GM18526 (cell line): Measurements from ENCODE around the gene SLC16A14.

Source experiments
- POLR2A ChIP-seq: IDR thresholded peaks from 3 replicates; pipeline ENCODE4 v1.6.1; 2011; ENCODE audit not compliant: insufficient read length; ENCODE audit errors: extremely low read depth

Gene SLC16A14, protein sequence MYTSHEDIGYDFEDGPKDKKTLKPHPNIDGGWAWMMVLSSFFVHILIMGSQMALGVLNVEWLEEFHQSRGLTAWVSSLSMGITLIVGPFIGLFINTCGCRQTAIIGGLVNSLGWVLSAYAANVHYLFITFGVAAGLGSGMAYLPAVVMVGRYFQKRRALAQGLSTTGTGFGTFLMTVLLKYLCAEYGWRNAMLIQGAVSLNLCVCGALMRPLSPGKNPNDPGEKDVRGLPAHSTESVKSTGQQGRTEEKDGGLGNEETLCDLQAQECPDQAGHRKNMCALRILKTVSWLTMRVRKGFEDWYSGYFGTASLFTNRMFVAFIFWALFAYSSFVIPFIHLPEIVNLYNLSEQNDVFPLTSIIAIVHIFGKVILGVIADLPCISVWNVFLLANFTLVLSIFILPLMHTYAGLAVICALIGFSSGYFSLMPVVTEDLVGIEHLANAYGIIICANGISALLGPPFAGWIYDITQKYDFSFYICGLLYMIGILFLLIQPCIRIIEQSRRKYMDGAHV

DNA sequence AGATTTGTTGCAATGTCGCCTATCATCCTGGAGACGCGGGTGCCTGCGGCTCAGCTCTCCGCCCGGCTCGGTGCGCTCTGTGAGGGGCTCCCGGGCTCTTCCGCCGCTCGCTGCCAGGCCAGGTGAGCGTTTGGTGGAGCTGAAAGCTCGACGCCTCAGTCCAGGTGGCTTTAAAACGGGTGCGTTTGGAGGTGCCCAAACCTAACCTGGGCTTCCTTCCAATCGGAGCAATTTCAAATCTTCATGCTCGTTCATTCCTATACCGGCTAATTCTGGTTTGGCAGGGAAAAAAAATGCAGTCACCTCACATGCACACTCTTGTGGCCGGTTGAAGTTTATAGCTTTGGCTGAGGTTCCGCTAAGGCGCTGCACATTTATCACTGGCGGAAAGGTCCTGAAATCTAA is at the start of gene SLC16A14:
SLC16A14 (minus strand) TSS at position 274 of the 405 bp plus-strand sequence. CDS start 9,572 bp downstream, outside the sequence.
- no peak for TF ChIP-seq POLR2A

DNA sequence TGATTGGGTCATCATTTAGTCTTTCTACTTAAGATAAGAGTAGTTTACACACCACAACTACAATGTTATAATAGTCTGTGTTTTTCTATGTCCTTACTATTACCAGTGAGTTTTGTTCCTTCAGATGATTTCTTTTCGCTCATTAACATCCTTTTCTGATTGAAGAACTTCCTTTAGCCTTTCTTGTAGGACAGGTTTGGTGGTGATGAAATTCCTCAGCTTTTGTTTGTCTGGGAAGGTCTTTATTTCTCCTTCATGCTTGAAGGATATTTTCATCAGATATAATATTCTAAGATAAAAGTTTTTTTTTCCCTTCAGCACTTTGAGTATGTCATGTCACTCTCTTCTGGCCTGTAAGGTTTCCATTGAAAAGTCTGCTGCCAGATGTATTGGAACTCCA is 38.0 kb upstream of the SLC16A14 start:
- TF ChIP-seq POLR2A: no peak

DNA sequence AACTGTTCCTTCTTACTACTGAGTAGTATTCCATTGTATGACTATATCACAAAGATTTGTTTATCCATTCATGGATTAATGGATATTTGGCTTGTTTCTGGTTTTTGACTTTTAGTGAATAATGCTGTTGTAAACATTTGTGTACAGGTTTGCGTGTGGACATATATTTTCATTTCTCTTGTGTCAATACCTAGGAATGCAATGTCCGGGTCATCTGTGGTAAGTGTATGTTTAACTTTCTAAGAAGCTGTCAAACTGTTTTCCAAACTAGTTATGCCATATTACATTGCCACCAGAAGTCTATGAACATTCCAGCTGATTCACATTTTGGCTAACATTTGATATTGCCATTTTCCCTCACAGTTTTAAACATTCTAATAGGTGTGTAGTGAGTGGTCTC is 29.1 kb upstream of the SLC16A14 start:
- no peak for TF ChIP-seq POLR2A

DNA sequence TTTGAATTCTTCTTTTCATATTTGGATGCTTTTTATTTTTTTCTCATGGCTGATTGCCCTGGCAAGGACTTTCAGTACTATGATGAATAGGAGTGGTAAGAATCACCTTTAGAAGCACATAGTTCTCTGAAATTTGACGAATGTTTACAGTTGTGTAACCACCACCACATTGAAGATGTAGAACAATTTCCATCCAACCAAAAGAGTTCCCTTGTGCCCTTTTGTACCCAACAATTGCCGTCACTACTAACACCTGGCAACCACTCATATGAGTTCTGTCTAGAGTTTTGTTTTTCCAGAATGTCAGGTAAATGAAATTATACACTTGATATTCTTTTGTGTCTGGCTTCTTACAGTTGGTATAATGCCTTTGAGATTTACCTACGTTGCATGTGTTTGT is 28.7 kb upstream of the SLC16A14 start:
- TF ChIP-seq POLR2A: no peak

DNA sequence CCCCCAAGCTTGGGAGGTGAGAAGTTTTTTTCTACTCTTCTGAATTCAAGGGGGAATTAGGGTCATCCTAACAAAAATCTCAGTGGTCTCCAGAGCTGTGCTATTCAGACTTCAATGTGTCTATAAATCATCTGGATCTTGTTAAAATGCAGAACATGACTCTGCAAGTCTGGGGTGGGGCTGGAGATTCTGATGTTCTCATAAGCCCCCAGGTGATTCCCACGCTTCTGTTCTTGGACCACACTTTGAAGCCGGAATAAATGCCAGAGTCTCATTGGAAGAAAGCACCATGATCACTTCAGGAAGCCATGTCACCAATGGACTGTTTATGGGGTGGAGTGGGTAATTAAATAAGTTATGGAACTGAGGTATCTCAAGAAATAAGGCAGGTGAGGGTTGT is 22.2 kb upstream of the SLC16A14 start:
- no peak for TF ChIP-seq POLR2A

DNA sequence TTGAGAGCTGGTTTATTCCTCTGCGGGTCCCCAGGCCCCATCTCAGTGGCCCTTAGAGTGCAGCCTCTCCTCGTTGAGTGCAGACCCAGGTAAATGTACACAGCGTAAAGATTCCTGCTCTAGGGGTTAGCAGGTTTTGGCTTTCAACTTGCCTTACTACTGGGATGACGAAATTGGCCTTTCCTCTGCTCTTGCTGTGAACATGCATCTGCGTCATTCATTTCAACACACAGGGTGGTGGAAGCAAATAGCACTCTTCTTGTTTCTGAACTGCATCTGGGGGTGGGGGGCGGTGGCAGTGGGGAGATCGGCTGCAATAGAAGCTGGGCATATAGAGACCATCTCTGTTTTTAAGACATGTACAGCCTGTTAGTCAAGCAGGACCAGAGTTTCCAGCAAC is 16.5 kb upstream of the SLC16A14 start:
- no peak for TF ChIP-seq POLR2A

DNA sequence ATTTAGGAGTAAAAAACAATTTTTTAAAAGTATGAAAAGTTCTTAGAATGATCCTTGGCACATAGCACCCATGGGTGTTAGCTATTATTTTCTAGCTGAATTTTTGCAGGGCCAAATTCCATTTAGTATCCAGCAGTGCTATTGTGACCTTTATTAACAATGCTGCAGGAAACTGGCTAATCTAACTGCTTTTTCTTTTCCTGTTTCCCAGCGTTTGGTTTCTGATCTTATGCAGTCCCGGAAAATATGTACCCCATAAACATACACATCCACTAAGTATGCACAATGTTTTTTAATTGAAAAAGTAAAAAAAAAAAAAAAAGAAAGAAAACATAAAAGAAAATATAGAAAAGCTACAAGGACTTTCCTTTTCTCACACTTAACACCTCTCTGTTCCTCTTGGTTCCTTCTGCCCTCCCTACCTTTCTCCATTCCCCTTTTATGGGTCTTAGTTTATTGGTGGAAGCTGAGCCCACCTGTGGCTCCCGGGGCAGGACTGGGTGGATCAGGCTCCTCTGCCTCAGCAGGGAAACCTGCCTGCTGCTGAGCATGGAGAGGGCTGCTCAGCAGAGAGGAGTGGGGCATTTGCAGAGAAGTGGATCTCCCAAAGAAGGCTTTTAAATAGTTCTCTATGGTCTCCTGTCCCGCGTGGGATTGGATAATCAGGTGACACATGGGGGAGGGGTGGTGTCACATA is 9.3 kb upstream of the SLC16A14 start:
- no peak for TF ChIP-seq POLR2A

DNA sequence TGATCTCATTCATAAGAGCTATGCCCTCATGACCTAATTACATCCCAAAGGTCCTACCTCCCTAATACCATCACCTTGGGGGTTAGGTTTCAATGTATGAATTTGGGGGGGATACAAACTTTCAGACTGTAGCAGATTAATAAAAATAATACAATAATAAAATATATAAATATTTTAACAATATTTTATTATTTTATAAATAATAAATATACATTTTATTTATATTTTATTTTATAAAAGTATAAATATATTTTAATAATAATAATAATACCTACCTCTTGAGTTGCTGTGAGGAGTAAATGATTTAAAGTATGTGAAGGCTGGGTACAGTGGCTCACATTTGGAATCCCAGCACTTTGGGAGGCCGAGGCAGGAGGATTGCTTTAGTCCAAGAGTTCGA is 8.1 kb upstream of the SLC16A14 start:
- no peak for TF ChIP-seq POLR2A

DNA sequence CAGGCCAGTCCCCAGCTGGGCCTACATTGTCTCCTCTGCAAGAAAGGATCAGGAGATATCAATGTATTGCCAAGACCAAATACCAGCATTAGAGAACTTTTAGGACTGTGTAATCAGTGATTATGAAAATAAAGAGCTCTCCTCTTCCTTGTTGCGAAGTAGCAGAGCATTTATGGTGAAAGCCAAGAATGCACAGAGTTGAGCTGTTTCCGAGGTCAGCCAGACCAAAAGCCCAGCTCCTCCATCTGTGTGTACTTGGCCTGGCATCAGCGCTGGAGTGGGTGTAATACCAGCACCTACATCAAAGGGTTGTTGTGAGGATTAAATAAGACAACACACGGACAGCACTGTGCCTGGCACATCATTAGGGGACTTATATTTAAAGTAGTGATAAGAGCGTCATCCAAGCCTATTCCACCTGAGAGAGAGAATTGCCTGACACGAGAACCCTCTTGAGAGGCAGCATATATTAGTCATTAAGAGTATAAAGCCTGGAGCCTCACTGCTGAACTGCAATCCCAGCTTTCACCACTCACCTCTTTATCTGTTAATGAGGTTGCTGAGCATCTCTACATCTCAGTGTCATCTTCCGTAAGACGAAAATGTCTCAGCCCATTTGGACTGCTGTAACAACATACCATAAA is 7.4 kb upstream of the SLC16A14 start:
- no peak for TF ChIP-seq POLR2A

DNA sequence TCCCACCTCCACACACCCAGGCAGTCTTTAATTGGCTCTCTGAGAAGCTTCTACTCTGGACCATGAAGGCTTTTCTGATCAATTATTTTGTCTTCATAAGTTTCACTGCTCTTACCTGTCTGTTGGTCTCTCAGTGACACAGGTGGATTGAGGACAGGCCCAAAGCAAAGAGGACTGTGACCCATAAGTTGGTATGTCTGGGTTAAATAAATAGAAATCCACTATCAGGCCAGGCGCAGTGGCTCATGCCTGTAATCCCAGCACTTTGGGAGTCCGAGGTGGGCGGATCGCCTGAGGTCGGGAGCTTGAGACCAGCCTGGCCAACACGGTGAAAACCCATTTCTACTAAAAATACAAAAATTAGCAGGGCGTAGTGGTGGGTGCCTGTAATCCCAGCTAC is 2.7 kb upstream of the SLC16A14 start:
- no peak for TF ChIP-seq POLR2A

DNA sequence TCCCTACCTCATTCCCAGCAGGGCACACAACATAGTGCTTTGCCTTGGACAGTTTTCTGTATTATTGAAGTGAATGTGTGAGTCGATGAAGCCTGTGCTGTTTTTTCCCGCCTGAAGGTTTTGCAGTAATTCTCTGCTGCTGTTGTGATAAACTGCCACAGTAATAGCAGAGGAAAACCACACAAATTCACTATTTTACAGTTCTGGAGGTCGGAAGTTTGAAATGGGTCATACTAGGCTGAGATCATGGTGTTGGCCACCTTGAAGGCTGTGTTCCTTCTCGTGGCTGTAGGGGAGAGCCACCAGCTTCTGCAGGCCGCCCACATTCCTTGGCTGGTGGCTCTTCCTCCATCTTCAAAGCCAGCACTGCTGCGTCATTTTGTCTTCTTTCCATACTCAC is 678 bp upstream of the SLC16A14 start:
- TF ChIP-seq POLR2A: no peak

DNA sequence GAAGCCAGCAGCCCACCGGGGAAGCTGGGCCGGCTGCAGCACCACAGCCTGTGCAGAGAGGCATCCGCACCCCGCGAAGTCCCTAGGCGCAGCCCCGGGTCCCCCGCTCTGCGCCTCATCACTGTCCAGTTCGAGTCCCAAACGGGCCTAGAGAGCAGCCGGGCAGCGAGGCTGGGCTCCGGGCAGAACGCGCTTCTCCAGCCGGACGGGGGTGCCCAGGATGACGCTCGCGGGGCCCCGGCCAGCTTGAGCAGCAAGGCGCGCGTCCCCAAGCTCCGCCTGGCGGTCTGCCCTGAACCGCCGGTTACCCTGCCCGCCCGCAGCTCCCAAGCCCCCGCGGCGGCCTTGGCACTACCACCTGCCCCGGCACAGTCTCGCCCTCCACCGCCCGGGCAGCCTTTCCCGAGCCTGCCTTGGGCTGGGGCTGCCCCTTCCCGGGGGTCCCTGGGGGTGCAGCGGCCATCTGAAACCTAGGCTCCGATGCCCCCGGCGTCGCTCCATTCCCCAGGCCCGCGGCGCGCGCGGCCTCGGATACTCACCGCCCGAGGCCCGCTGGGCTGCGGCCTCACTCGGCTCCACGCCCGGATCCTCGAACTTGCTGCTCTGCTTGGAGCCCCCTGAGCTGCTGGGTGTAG is 591 bp downstream of the SLC16A14 start:
- TF ChIP-seq POLR2A: no peak

DNA sequence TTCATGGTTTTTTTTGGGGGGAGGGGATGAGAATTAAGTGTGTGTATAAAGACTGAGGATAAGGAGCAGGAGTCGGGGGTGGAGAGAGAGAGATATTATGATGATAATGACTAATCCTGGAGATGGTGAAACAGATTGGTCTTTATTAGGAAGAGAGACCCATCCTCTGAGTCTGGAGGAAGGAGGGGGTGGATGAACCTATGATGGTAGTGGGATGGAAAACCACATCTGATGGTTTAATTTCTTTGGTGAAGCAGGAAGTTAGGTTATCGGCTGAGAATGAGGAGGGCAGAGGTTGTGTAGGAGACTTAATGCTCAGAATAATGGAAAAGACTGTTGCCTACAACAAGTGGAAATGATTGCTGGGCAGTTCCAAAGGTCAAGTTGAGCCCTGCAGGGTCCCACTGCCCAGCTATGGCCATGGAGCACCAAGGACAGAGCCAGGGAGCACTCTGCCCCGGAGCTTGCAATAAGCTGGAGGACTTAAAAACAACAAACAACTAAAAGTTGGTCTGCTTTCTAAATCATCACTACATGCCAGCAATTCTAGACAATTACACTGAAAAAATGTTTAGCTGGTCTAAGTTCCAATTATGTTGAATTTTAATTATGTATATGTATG is 7.9 kb downstream of the SLC16A14 start:
- TF ChIP-seq POLR2A: no peak

DNA sequence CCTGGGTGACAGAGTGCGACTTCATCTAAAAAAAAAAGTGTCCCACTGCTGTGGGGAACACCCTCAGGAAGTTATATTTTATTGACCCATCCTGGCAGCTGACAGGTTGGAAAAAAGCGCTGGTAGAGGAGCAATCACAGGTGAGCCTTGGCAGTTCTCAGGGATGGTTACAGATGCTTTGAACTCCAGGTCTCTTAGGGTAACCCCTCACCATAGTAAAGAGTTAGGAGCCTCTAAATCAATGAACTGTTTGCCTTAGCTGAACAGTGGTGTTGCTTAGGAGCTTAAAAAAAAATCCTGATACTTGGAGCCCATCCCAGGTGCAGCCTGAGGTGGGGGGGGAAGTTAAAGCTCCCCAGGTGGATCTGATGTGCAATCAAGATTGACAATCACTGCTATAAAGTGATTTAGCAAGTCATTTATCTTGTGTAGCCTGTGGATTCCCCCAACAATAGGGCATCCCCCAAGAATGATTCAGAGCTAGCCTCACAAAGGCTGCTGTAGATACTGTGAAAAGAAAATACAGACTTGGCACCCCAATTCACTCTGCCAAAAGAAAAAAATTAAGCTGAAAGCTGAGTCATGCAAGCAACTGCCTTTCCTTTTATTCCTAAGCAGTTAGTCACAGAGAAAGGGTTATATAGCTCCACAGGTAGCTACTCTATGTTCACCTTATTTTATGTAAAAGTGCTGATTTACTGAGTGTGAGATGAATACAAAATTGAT is 14.8 kb downstream of the SLC16A14 start:
- no peak for TF ChIP-seq POLR2A

DNA sequence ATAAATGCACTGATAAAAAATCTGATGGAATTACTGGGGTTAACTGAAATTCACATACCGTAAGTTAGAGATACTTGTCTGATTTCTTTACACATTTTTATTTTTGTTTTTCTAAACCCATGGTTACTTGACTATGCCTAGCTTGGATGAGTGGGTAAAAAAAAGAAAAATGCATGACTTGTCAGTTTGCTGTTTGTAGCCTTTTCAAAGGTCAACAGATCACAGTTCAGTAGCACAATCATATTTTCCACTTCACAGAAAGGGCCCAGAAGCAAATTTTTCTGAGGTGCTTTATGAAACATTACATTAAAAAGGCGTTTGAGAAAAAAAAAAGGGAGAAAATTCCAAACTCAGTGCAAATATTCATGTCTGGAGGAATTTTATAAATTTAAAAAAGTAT is 16.4 kb downstream of the SLC16A14 start:
- no peak for TF ChIP-seq POLR2A

DNA sequence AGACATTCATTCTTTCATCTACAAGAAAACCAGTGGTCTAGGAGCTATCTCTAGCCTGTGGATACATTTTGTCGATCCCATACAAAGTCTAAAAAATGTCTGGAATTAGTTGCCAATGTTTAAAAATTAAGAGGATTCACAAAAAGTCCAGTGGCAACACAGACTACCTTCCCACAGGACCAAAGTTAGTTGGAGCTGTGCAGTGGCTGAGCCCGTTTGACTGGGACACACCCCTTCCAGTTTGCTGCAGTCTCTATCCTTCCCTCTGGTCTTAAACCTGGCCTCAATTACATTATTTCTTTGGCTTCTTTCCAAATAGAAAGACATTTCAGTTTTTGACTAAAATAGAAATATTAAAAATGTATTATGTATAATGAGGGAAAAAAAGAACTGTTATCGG is 18.6 kb downstream of the SLC16A14 start:
- no peak for TF ChIP-seq POLR2A
